Measurements from ENCODE around the gene SLC6A17.

GRCh38 chr1:110119843-110120242, 30.5 kb upstream of the SLC6A17 start:
- TF ChIP-seq CTCF (IDR thresholded peaks at IDR 0.05) = no peak
- no peak for TF ChIP-seq EZH2 (IDR thresholded peaks at IDR 0.05; ENCODE audit: borderline replicate concordance, insufficient read depth, low read depth, low read length, poor library complexity, severe bottlenecking)
